COLO829 (cell line): ENCODE measurements around the gene TBCE.

Source experiments
- DNase-seq: peaks from one replicate; pipeline ENCODE4 v3.0.0; 2012; ENCODE audit warnings: low spot score

The TBCE gene

DNA sequence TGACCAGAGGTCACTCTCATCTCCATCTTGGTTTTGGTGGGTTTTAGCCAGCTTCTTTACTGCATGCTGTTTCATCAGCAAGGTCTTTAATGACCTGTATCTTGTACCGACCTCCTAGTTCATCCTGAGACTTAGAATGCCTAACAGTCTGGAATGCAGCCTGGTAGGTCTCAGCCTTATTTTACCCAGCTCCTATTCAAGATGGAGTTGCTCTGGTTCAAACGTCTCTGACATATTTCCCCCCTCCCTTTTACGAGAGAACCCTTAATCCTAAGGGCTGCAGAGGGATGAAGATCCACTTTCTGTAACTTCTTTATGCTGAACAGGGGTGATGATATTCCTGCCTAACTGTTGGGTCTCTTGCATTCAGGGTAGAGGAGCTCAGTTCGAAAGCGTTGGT is 43.2 kb downstream of the TBCE start:
- no peak for DNase-seq

DNA sequence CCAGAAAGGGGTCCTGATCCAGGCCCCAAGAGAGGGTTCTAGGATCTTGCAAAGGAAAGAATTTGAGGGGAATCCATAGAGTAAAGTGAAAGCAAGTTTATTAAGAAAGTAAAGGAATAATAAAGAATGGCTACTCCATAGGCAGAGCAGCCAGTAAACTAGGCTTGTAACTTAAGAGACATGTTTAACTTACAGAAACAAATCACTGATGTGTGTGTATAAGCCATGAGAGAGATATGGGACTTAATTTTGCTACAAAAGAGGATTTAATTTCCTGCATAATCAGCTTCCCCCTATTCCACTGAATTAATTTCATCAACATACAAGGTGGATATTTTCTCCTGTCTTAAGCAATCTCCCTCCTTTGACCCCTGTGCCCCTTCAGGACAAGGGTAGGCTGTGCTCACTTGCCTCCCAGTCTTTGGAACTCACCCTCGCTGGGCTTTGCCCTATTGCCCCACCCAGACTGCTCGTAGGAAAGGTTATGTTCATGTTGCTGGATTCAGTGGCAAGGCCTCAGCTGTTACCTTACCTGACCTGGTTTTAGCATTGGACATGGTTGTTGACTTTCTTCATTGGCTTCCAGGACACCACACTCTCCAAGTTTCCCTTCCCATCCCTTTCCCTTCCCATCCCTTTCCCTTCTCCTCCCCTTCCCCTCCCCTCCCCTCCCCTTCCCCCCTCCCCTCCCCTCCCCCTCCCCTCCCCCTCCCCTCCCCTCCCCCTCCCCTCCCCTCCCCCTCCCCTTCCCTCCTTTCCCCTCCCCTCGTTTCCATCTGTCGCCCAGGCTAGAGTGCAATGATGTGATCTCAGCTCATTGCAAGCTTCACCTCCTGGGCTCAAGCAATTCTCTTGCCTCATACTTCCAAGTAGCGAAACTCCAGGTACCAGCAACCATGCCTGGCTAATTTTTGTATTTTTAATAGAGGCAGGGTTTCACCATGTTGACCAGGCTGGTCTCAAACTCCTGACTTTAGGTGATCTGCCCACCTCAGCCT is 44.6 kb downstream of the TBCE start:
- no peak for DNase-seq

DNA sequence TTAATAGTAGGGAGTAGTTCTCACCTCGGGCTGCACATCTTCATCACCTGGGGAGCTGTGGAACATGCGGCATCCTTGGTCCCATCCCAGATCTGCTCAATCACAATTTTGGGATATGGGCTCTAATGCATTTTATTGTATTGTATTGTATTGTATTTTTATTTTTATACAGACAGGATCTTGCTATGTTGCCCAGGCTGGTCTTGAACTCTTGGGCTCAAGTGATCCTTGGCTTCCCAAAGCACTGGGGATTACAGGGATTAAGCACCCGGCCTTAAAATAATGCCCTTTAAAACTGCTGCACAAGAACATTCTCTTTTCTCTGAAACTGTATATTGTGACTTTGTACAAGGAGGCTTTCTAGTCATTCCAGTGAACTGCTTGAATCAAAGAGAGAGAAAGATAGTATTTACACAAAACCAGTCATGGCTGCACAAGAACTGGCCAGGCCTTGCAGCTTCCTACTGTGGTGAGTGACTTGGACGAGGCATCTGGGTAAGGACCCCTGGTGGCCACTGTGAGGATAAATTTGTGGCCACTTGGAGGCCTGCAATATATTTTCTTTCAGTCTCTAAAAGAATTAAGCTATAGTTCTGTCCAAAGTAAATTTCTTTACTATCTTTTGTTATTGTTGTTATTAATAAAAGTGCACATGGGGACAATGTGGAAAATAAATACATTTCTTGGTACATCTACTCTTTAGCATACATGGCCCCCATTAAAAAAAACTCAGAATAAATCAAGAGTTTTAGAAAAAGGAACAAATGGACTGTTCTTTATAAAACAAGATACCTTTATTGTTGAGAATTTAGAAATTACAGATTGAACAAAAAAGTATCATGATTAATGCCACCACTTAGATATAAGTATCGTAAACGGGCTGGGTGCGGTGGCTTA is 48.0 kb downstream of the TBCE start:
- DNase-seq: peak; percentile 81

DNA sequence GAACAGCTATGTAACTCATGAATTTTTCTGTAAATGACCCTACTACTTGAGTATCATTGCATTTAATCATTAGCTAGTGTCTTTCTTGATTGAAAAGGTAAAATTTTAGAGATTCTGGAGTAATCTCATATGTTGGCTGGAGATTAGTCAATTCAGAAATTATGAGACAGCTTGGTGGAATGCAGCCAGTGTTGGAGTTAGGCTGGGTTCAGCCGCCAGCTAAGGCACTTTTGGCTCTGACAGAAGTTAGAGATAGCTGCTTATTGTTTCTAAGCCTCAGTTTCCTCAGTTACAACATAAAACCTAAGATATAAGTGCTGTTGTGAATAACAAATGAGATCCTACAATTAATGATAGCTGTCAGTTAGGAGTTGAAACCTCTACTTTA is 49.4 kb downstream of the TBCE start:
- DNase-seq: no peak

DNA sequence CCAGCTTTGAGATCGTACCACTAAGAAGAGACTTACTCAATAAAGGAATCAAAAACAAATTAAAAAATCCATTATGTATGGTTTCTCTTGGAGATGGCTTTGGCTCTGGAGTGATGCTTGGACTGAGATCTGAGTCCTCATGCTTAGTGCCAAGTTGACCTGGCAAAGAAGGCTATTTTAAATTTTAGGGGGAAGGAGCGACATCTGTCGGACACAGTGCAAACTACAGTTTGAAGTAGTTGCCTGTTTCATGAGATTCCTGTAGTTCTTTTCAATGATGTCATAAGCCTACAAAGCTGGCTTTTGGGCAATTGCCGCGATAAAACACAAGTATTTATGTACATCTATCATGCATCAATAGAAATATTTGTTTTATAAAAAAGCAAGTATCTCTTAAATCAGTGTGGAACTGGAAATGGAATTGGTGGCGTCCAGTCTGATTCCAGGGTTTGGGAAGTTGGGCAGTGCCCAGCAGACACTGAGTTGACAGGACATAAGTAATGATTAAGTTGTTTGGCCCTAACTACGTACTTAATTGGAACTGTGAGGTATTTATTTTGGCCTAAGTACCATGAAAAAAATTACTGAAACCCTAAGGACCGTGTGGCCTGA is 50.0 kb downstream of the TBCE start:
- peak; percentile 88 for DNase-seq

DNA sequence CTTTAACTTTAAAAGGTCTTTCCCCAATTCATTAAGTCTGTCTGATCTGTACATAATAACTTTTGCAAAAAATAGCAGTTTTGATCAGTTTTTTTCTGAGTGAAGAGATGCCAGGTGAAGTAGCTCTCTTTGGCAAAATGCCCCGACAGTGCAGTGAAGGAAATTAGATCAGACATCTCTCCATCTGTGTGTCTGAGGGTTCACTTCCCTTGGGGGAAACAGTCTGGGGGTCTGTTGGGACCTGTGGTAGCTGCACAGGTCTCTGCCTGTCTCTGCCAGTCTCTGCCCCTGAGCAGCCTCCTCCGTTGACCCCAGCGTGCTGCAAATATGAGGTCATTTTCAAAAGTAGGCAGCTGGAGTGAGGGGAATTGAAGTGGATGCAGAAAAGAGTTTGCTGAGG is 54.5 kb downstream of the TBCE start:
- no peak for DNase-seq

DNA sequence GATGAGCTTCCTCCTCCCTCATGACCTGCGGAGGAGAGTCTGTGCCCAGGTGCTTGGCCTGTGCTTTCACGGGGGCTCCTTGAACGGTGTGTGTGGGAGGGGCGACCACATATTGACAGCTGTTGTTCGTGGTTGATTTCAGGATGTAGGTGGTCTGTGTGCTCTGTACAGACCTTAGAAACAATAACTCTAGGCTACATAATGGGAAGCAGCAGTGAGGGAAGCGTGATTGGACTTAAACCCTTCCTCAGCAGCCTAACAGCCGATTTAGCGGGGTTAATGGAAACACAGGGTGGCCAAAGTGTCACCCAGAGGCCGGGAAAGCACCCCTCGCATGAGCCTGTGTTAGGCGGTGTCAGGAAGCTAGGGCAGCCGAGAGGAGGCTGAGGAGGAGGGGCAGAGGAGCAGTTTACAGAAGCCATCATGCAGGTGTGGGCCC is 56.0 kb downstream of the TBCE start:
- no peak for DNase-seq

DNA sequence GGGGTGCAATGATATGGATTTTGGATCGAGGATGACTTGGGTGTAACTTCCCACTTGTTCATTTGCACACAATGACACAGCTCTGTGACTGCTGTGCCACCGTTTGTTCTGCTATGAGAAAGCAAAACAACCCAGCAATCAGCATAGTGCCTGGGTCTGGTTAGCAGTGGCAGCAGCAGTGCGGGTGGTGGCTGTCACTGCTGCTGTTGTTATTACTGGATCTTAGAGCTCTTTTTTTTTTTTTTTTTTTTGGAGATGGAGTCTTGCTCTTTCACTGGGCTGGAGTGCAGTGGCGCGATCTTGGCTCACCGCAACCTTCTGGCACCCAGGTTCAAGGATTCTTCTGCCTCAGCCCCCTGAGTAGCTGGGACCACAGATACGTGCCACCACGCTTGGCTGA is 56.9 kb downstream of the TBCE start:
- DNase-seq: no peak

DNA sequence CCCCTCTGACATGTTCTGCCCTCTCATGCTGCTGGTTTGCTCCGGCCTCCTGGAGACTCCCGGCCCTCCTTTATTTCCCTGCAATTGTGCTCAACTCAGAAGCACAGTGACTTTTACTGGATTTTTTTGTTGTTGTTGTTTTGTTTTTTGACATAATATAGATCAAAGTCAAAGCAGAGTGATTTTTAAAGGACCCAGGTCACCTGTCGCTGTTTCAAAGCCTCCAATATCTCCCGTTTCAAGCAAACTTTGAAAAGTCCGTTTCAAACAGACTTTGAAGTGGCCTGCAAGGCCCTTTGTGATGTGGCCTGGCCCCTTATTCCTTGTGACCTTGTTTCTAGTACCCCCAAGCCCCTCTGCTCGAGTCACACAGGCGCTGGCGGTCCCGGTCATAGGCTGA is 58.1 kb downstream of the TBCE start:
- no peak for DNase-seq

DNA sequence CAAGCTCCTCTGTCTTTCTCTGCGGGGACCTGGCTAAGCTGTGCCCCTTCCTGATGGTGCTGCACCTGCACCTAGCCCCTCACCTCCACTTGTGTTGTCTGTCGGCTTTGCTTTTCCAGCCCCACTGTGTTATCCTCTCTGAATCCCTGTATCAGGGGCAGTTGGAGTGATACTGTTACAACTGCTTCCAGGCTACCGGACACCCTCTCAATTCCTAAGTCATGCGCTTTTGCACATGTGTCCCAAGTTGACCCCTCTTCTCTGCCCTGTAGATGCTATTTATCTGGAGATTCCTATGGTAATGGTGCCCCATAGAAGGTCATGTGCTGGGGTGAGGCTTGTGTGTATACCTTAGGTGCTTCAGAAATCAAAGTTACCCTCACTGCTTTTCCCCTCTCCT is 58.9 kb downstream of the TBCE start:
- DNase-seq: no peak

DNA sequence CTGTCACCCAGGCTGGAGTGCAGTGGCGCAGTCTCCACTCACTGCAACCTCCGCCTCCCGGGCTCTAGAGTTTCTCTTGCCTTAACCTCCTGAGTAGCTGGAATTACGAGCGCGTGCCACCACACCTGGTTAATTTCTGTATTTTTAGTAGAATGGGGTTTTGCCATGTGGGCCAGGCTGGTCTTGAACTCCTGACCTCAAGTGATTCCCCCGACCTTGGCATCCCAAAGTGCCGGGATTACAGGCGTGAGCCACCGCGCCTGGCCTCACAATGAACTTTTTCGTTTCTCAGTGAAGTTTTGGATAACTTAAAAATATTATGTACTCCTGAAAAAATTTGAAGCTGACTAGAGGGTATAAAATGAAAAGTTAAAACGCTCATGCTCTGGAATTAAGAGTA is 59.5 kb downstream of the TBCE start:
- DNase-seq: no peak

DNA sequence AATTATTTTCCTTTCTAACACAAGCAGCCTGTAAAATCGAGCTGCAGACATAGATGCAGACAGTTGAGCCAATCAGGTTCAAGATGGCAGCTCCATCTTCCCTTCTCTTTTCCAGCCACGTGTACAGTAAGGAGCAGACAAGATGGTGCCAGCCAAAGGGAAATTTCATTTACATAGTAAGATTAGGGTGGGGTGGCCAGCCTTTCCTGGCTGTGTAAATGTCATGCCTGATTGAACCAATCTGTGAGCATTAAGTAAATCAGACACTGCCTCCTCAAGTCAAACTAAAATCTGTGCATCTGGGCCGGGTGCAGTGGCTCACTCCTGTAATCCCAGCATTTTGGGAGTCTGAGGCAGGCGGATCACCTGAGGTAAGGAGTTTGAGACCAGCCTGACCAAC is 60.2 kb downstream of the TBCE start:
- no peak for DNase-seq

DNA sequence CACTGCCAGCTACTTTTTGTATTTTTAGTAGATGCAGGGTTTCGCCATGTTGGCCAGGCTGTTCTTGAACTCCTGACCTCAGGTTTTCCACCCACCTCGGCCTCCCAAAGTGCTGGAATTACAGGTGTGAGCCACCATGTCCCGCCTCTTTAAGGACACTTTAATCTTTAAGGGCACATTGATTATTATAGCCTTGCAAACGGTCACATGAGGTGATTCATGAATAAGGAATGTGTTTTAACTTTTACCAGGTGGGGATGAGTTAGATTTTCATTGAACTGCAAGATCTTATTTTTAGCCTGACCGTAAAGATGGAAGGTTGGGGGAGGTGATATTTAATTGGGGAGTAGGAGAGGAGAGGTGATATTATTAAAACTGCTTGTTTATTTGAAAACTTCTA is 61.9 kb downstream of the TBCE start:
- DNase-seq: no peak

DNA sequence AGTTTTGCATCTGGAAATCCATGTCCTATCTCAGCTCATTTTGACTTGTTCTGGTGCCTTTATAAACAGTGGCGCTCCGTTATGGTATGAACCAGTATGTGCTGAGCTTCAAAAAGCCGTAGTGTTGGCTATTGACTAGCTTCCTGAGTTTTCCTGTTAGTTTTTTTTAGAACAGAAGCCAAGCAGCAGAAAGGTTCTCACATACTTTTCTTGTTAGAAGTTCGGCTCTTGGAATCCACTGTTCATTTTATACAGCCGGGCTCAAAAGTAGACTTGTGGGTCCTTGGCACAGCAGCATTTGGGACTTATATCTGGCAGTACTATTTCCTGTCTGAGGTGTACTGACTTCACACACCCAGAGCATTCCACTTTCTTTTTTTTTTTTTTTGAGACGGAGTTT is 63.8 kb downstream of the TBCE start:
- no peak for DNase-seq

DNA sequence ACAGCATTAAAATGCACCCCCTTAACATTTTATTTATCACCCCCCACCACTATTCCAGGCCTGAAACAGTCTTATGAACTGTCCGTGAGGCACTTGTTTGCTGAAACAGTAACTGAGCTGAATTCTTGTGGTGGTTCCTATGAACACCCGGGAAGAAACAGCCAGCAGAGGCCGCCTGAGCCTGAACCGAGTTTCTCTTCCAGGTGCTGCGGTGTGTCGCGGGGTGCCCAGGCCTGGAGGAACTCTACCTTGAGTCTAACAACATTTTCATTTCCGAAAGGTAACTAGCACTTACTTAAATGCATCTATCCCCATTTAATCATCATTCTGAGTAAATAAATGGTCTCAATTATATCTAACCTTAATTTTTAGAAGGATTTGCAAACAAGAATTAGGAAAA is 66.8 kb downstream of the TBCE start:
- DNase-seq: no peak

DNA sequence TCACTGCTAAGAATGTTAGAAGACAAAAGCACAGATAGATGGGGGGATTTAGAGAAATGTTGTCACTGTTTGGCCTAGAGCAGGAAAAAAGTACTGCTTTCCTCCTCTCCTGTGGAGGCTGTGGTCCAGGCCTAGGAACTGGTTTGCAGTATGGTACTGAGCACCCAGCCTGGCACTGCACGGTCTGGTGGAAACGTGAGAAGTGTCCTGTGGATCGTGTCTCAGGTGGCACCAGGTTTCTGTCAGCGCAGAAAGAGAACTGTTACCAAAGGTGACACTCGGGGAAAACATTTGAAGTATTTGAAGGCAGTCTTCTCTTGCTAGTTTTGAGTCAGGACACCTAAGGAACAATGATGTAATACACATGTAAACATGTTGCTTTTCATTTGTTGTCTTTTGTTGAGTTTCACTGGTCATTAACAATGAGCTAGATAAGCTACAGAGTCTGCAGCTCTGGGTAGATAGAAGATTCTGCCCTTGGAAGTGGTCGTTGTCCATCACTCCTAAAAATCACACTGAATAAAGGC is 74.0 kb downstream of the TBCE start:
- no peak for DNase-seq

DNA sequence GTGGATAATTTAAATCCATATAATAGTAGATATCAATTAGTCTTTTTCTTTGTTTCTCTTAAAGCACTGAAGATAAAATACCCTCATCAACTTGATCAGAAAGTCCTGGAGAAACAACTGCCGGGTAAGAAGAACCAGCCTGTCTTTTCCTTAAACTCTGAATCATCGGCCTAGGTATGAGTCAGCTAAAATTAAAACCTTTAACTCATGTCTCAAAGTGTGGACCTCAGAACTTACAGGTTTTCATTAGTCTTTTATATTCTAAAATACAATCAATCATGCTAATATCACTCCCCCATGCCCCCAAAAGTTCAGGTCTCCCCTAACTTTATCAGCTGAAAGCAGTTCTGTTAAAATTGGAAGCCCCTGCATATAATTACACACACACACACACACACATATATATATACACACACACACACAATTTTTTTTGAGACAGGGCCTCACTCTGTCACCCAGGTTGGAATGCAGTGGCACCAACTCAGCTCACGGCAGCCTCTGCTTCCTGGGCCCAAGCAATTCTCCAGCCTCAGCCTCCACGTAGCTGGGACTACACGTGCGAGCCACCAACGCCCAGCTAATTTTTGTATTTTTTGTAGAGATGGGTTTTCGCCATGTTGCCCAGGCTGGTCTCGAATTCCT is 75.7 kb downstream of the TBCE start:
- DNase-seq: peak; percentile 45

DNA sequence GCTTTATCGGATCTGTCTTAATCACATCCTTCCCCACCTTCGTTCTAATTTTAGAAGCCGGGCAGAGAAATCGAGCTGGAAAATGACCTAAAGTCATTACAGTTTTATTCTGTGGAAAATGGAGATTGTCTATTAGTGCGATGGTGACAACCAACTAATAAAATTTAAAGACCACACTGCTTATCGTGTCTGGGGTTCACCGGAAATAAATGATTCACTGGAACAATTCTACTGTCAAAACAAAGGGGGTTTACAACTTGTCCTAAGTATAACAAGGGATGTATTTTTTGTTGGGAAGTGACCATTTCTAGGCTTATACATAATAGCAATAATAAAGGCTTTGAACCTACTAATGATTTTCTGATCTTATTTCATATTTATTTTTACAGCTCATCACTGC is 81.4 kb downstream of the TBCE start:
- no peak for DNase-seq

DNA sequence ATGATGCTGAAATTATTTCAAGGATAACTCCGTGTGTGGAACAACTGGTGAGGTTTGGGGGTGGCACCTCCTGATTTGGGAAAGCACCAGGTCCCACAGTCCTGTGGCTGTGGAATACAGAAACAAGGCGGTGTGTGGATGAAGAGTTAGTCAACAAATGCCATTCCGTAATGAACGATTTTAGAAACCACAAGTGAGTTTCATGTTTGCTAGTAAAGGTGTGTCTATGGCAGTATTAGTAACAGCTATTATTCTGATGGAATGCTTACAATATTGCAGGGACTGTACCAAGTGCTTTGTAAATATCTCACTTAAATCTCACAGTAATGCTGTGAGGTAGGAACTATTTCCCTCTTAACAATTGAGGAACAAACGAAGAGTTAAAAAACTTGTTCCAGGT is 83.2 kb downstream of the TBCE start:
- DNase-seq: no peak

DNA sequence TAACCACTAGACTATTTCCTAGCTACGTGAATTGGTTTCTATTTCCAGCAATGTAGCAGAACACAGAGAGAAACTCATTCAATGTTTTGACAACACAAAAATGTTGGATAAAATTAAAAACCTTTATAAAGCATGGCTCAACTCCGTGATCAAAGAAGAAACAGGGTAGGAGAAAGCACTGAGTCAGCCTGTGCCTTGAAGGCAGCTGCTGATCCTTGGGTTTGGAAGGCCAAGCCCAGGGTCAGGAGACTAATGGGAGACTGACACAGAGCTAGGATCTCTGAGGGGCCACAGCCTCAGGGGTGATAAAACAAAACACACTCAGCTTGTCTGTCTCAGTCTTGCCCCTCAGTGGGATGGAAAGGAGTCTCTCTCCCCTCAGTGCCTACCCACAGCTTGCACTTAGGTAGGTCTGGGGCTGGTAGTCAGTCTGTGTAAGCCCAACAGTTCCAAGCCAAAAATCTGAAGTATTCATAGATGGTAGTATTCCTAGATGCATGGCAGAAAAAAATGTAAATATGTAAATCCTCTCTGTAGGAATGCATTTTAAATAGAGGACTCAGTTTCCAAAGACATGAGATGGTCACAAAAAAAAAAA is 83.8 kb downstream of the TBCE start:
- no peak for DNase-seq

DNA sequence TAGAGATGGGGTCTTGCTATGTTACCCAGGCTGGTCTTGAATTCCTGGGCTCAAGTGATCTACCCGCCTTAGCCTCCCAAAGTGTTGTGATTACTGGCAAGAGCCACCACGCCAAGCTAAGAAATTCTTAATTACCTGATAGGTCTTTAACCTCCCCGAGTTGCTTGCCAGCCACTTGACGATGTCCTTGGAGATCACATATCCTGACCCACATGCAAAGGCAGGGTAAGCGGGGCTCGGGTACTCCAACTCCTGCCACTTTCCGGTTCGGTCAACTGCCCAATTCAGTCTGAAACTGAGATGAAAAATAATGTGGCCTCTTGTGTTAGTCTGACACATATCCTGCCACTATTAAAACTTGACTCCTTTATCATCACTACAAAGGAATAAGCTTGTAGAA is 86.8 kb downstream of the TBCE start:
- no peak for DNase-seq
